ENCODE results near the gene EXOSC3.
A peak's percentile ranks its signal among the peaks of the same experiment; 100 is the strongest.

DNA sequence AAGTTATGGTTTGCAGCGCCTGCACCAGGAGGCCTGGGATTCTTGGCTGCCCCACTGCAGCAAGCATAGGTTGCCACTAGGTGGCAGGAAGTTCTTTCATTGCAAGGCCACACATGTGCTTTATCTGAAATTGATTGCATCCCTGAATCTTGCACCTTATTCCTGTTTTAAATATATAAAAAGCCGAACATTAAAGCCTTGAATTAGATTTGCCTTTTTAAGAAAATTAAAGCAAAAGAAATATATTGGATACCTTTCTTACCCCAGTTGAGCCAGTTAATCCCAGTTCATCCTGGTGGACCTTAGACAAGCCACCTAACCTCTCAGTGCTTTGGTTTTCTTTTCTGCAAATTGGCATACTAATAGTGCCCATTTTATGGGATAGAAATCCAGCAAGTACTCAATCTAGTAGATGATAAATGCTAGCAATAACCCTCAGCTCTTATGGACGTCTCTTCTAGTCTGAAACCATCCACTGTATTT lies 37.6 kb downstream of the EXOSC3 start:
- TF ChIP-seq ZNF792 (tag by site-specific recombination; IDR thresholded peaks at IDR 0.05) (no peak), INSM2 (tag by site-specific recombination; IDR thresholded peaks at IDR 0.05) (no peak), BCL6B (tag by site-specific recombination; IDR thresholded peaks at IDR 0.05) (no peak), PRDM1 (tag by site-specific recombination; IDR thresholded peaks at IDR 0.05) (no peak), ZNF76 (tag by site-specific recombination; IDR thresholded peaks at IDR 0.05; ENCODE audit: borderline replicate concordance, low read depth) (no peak), ZNF639 (tag by site-specific recombination; IDR thresholded peaks at IDR 0.05) (no peak), ZNF391 (tag by site-specific recombination; IDR thresholded peaks at IDR 0.05; ENCODE audit: borderline replicate concordance, low read depth) (no peak), ZBTB7A (tag by site-specific recombination; IDR thresholded peaks at IDR 0.05; ENCODE audit: low read depth) (no peak), ZNF37A (tag by site-specific recombination; IDR thresholded peaks at IDR 0.05) (no peak), ZBTB48 (tag by site-specific recombination; IDR thresholded peaks at IDR 0.05) (no peak)
- TF ChIP-seq, protein P1, sequence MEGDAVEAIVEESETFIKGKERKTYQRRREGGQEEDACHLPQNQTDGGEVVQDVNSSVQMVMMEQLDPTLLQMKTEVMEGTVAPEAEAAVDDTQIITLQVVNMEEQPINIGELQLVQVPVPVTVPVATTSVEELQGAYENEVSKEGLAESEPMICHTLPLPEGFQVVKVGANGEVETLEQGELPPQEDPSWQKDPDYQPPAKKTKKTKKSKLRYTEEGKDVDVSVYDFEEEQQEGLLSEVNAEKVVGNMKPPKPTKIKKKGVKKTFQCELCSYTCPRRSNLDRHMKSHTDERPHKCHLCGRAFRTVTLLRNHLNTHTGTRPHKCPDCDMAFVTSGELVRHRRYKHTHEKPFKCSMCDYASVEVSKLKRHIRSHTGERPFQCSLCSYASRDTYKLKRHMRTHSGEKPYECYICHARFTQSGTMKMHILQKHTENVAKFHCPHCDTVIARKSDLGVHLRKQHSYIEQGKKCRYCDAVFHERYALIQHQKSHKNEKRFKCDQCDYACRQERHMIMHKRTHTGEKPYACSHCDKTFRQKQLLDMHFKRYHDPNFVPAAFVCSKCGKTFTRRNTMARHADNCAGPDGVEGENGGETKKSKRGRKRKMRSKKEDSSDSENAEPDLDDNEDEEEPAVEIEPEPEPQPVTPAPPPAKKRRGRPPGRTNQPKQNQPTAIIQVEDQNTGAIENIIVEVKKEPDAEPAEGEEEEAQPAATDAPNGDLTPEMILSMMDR (tag by site-specific recombination; IDR thresholded peaks at IDR 0.05) = peak; percentile 40
- TF ChIP-seq, protein P2, sequence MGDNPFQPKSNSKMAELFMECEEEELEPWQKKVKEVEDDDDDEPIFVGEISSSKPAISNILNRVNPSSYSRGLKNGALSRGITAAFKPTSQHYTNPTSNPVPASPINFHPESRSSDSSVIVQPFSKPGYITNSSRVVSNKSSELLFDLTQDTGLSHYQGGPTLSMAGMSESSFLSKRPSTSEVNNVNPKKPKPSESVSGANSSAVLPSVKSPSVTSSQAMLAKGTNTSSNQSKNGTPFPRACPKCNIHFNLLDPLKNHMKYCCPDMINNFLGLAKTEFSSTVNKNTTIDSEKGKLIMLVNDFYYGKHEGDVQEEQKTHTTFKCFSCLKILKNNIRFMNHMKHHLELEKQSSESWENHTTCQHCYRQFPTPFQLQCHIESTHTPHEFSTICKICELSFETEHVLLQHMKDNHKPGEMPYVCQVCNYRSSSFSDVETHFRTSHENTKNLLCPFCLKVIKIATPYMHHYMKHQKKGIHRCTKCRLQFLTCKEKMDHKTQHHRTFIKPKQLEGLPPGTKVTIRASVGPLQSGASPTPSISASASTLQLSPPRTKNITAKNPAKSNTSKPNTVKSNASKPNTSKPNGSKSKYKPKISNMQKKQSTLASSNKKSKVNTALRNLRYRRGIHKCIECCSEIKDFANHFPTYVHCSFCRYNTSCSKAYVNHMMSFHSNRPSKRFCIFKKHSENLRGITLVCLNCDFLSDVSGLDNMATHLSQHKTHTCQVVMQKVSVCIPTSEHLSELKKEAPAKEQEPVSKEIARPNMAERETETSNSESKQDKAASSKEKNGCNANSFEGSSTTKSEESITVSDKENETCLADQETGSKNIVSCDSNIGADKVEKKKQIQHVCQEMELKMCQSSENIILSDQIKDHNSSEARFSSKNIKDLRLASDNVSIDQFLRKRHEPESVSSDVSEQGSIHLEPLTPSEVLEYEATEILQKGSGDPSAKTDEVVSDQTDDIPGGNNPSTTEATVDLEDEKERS (tag by site-specific recombination; IDR thresholded peaks at IDR 0.05) = no peak

Measured in HEK293 (cell line).